LNCAP (cell line): ENCODE measurements around the gene MROH9.

Experiments
- CTCF ChIP-seq: fragments of 450-650 bp; IDR thresholded peaks from 2 replicates; pipeline ENCODE4 v1.5.1; 2017; ENCODE audit warnings: mild to moderate bottlenecking

The MROH9 gene

GRCh38 chr1:171110621-171111326 is 175.4 kb downstream of the MROH9 start:
- no peak for TF ChIP-seq CTCF

GRCh38 chr1:171112119-171112518 is 176.8 kb downstream of the MROH9 start:
- no peak for TF ChIP-seq CTCF

- no peak for TF ChIP-seq CTCF
Observed at GRCh38 chr1:171113382-171113781, 178.0 kb downstream of the MROH9 start.
